Activated gamma-delta T cell (primary cell): ENCODE results near the gene HEXIM2.

Experiments used
- DNase-seq: peaks from one replicate; lab custom pipeline; 2025; lab: John Stamatoyannopoulos, UW

Gene HEXIM2

GRCh38 chr17:45144199-45145034 lies 17.3 kb upstream of the HEXIM2 start:
- DNase-seq, result no peak

GRCh38 chr17:45145035-45145389 lies 16.7 kb upstream of the HEXIM2 start:
- no peak for DNase-seq

- no peak for DNase-seq
Observed at GRCh38 chr17:45146166-45146565, 15.5 kb upstream of the HEXIM2 start.

GRCh38 chr17:45146592-45146889 lies 15.1 kb upstream of the HEXIM2 start:
- DNase-seq, result no peak

- DNase-seq, result no peak
Observed at GRCh38 chr17:45146890-45147580, 14.6 kb upstream of the HEXIM2 start.

- peak; percentile 47 for DNase-seq
Observed at GRCh38 chr17:45147581-45148182, 14.0 kb upstream of the HEXIM2 start.

- DNase-seq, result peak; percentile 97
Observed at GRCh38 chr17:45148183-45149036, 13.3 kb upstream of the HEXIM2 start, which contains the start of gene HEXIM1. HEXIM1 (plus strand) TSS chr17:45148475; CDS start chr17:45149191, 716 bp downstream.

- DNase-seq, result peak; percentile 42
Observed at GRCh38 chr17:45149037-45149668, 12.5 kb upstream of the HEXIM2 start.

- DNase-seq, result no peak
Observed at GRCh38 chr17:45149669-45150664, 11.7 kb upstream of the HEXIM2 start.

- DNase-seq, result no peak
Observed at GRCh38 chr17:45150911-45151809, 10.5 kb upstream of the HEXIM2 start.

- no peak for DNase-seq
Observed at GRCh38 chr17:45155029-45155428, 6.6 kb upstream of the HEXIM2 start.

- no peak for DNase-seq
Observed at GRCh38 chr17:45155483-45155882, 6.2 kb upstream of the HEXIM2 start.

- DNase-seq, result no peak
Observed at GRCh38 chr17:45156242-45156641, 5.4 kb upstream of the HEXIM2 start.

GRCh38 chr17:45160447-45161287 lies 1.0 kb upstream of the HEXIM2 start:
- DNase-seq, result peak; percentile 43

- DNase-seq, result no peak
Observed at GRCh38 chr17:45162025-45162687, 481 bp downstream of the HEXIM2 start.

GRCh38 chr17:45164734-45165269 lies 3.1 kb downstream of the HEXIM2 start:
- no peak for DNase-seq

GRCh38 chr17:45168991-45169752 lies 7.5 kb downstream of the HEXIM2 start:
- DNase-seq, result no peak
